ENCODE measurements around the gene CDC37L1. TPM values are rescaled to one million over a fixed set of nuclear protein-coding genes. Genes with fewer than 3 reads are reported as not detected.

Gene CDC37L1
- polyA plus RNA-seq, 1 donor (not counting 4 experiments of a cell fraction or from before 2014, with no cell fraction given) = 15.5 TPM

GRCh38 chr9:4732890-4733289 lies 53.5 kb downstream of the CDC37L1 start:
- no peaks in the 10 kb centered on the region for H3K36me3 ChIP-seq (ENCODE audit: control insufficient read depth in 2 of 2, extremely low read depth in 1 of 2, insufficient read depth in 2 of 2, low read length in 2 of 2)
- H3K9ac ChIP-seq (ENCODE audit: control insufficient read depth, extremely low read depth, insufficient read depth, low read length) = no peak overlapping the region
- H3K9me3 ChIP-seq (ENCODE audit: control insufficient read depth, low read depth, low read length) = no peaks in the 10 kb centered on the region
- H3K27me3 ChIP-seq (ENCODE audit: control insufficient read depth, extremely low read depth, insufficient read depth, low read length) = no peaks in the 10 kb centered on the region
- H3K9me1 ChIP-seq (ENCODE audit: control insufficient read depth, extremely low read depth, insufficient read depth, low read length) = no peaks in the 10 kb centered on the region
- H3K27ac ChIP-seq (ENCODE audit: control insufficient read depth, insufficient read depth, low read length) = no peak overlapping the region
- DNase-seq (ENCODE audit: low read depth, low spot score) = no peak
- FAIRE-seq = no peak
- H3K4me1 ChIP-seq (ENCODE audit: control insufficient read depth, extremely low read depth, insufficient read depth, low read length) = no peaks in the 10 kb centered on the region
- H3K4me3 ChIP-seq (ENCODE audit: control insufficient read depth in 2 of 3, extremely low read depth in 1 of 3, insufficient read depth in 2 of 3, low read depth in 1 of 3, low read length in 3 of 3) = no peak overlapping the region
- peaks cover 47% of the 10 kb centered on the region for H3K79me2 ChIP-seq (ENCODE audit: control insufficient read depth, insufficient read depth, low read length)
- H3K4me2 ChIP-seq (ENCODE audit: control insufficient read depth, extremely low read depth, insufficient read depth, low read depth, low read length) = no peak overlapping the region
- TF ChIP-seq CTCF (optimal IDR thresholded peaks at IDR 0.05 in 1 of 3, IDR thresholded peaks at IDR 0.05 in 1 of 3, conservative IDR thresholded peaks at IDR 0.05 in 1 of 3; ENCODE audit: extremely low read depth in 1 of 3, insufficient read depth in 2 of 3, low read length in 3 of 3) (no peak), EZH2 (IDR thresholded peaks at IDR 0.05; ENCODE audit: low read length) (no peak)
- dilution Hi-C loops (cut with MboI; ENCODE audit: extremely low pct_ligation_motif_present, low sequenced_read_pairs) = no loop called here
- no peak overlapping the region for H2AFZ ChIP-seq (ENCODE audit: control insufficient read depth, low read length)
- no peaks in the 10 kb centered on the region for H4K20me1 ChIP-seq (ENCODE audit: control insufficient read depth, extremely low read depth, insufficient read depth, low read length)

GRCh38 chr9:4734150-4734549 lies 54.8 kb downstream of the CDC37L1 start:
- no peaks in the 10 kb centered on the region for H4K20me1 ChIP-seq (ENCODE audit: control insufficient read depth, extremely low read depth, insufficient read depth, low read length)
- no peak overlapping the region for H3K9ac ChIP-seq (ENCODE audit: control insufficient read depth, extremely low read depth, insufficient read depth, low read length)
- TF ChIP-seq CTCF (optimal IDR thresholded peaks at IDR 0.05 in 1 of 3, IDR thresholded peaks at IDR 0.05 in 1 of 3, conservative IDR thresholded peaks at IDR 0.05 in 1 of 3; ENCODE audit: extremely low read depth in 1 of 3, insufficient read depth in 2 of 3, low read length in 3 of 3) (no peak), EZH2 (IDR thresholded peaks at IDR 0.05; ENCODE audit: low read length) (no peak)
- DNase-seq (ENCODE audit: low read depth, low spot score) (no peak), FAIRE-seq (no peak)
- H2AFZ ChIP-seq (ENCODE audit: control insufficient read depth, low read length) = no peak overlapping the region
- H3K36me3 ChIP-seq (ENCODE audit: control insufficient read depth in 2 of 2, extremely low read depth in 1 of 2, insufficient read depth in 2 of 2, low read length in 2 of 2) = no peaks in the 10 kb centered on the region
- no peaks in the 10 kb centered on the region for H3K9me1 ChIP-seq (ENCODE audit: control insufficient read depth, extremely low read depth, insufficient read depth, low read length)
- H3K4me3 ChIP-seq (ENCODE audit: control insufficient read depth in 2 of 3, extremely low read depth in 1 of 3, insufficient read depth in 2 of 3, low read depth in 1 of 3, low read length in 3 of 3) = no peak overlapping the region
- H3K27ac ChIP-seq (ENCODE audit: control insufficient read depth, insufficient read depth, low read length) = no peak overlapping the region
- dilution Hi-C loops (cut with MboI; ENCODE audit: extremely low pct_ligation_motif_present, low sequenced_read_pairs) = no loop called here
- peaks cover 58% of the 10 kb centered on the region for H3K79me2 ChIP-seq (ENCODE audit: control insufficient read depth, insufficient read depth, low read length)
- no peaks in the 10 kb centered on the region for H3K9me3 ChIP-seq (ENCODE audit: control insufficient read depth, low read depth, low read length)
- H3K4me2 ChIP-seq (ENCODE audit: control insufficient read depth, extremely low read depth, insufficient read depth, low read depth, low read length) = no peak overlapping the region
- H3K27me3 ChIP-seq (ENCODE audit: control insufficient read depth, extremely low read depth, insufficient read depth, low read length) = no peaks in the 10 kb centered on the region
- H3K4me1 ChIP-seq (ENCODE audit: control insufficient read depth, extremely low read depth, insufficient read depth, low read length) = peaks cover 3% of the 10 kb centered on the region
